ENCODE measurements around the gene RIPOR2.

The RIPOR2 gene

GRCh38 chr6:24822696-24823095 is 113.1 kb downstream of the RIPOR2 start:
- Histone ChIP-seq H4K20me1 (peaks cover 0 to 15% (median 0%) of the 10 kb centered on the region in 11 experiments; a peak in 1 of 22 replicates), H3K36me3 (peaks cover 36 to 99% (median 65%) of the 10 kb centered on the region in 11 experiments), H3K4me3 (no peak overlapping the region), H3K9me3 (replicated peaks in 1 of 11) (no peaks in the 10 kb centered on the region), H3K4me1 (no peaks in the 10 kb centered on the region), H3K27me3 (no peaks in the 10 kb centered on the region), H3K4me2 (no peak overlapping the region), H3K27ac (no peak overlapping the region), H3K9ac (no peak overlapping the region)
- no peak for TF ChIP-seq Cebpa-rat (IDR thresholded peaks at IDR 0.05)

DNA sequence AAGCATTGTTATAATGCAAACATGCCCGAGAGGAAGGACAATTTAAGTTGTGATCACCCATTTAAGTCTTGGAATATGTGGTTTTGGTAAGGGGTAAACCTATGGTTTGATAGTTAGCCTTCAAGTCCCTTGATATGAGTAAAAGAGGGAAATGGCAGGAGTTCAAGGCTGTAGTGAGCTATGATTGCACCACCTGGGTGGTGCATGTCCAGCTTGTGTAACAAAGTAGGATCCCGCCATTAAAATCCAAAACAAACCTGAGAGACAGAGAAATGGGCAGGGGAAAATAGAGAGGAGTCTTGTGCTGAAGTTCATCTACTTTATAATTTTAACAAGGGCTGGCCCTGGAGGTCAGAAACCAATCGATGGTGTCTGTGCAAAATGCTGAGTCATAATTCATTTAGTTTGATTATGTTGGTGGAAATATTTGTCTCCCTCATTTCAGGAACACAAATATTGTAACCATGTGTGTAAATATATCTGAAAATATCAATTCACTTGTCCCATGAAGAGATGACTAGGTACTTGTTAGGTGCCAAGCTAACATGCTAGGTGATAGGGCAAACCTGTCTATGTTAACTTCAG is 113.8 kb downstream of the RIPOR2 start:
- no peaks in the 10 kb centered on the region for H3K27me3 ChIP-seq
- no peak overlapping the region; a peak in 1 of 22 replicates for H3K27ac ChIP-seq
- H3K9ac ChIP-seq, result no peak overlapping the region
- peaks cover 29 to 93% (median 57%) of the 10 kb centered on the region in 11 experiments; a peak in 21 of 22 replicates for H3K36me3 ChIP-seq
- no peak overlapping the region for H3K4me3 ChIP-seq
- peaks cover 0 to 10% (median 0%) of the 10 kb centered on the region in 11 experiments; a peak in 1 of 22 replicates for H4K20me1 ChIP-seq
- no peak overlapping the region for H3K4me2 ChIP-seq
- no peak for TF ChIP-seq Cebpa-rat (IDR thresholded peaks at IDR 0.05)
- no peaks in the 10 kb centered on the region for H3K9me3 ChIP-seq (replicated peaks in 1 of 11)
- H3K4me1 ChIP-seq, result no peaks in the 10 kb centered on the region

DNA sequence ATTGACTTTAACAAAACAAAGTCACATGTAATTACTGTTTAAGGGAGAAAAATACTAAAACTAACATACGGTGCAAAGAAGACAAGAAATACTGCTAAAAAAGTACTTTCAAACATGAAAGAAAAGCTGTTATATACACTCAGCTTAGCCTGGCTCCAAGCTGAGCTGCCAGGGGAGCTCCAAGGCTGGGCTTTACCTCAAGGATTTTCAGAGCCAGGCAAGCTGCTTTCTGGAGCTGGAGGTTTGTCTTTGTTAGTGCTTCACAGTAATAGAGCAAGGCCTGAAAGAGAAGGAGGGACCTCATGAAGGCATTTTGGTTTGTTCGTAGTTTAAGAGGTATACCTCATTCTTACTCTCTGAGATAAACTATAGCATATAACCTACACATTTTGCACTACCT is 117.4 kb downstream of the RIPOR2 start:
- TF ChIP-seq Cebpa-rat (IDR thresholded peaks at IDR 0.05), result no peak
- Histone ChIP-seq H3K4me2 (no peak overlapping the region), H3K4me3 (no peak overlapping the region), H3K9ac (no peak overlapping the region), H3K27ac (no peak overlapping the region), H4K20me1 (peaks cover 0 to 10% (median 0%) of the 10 kb centered on the region in 11 experiments; a peak in 1 of 22 replicates), H3K9me3 (replicated peaks in 1 of 11) (no peaks in the 10 kb centered on the region), H3K4me1 (no peaks in the 10 kb centered on the region), H3K36me3 (peaks cover 18 to 59% (median 34%) of the 10 kb centered on the region in 11 experiments; a peak in 21 of 22 replicates), H3K27me3 (no peaks in the 10 kb centered on the region)

- Histone ChIP-seq H3K27me3 (no peaks in the 10 kb centered on the region), H3K4me1 (no peaks in the 10 kb centered on the region), H3K9me3 (replicated peaks in 1 of 11) (no peaks in the 10 kb centered on the region), H3K4me2 (no peak overlapping the region), H3K27ac (no peak overlapping the region), H3K9ac (no peak overlapping the region), H3K36me3 (peaks cover 30 to 67% (median 47%) of the 10 kb centered on the region in 11 experiments; a peak in 21 of 22 replicates), H4K20me1 (peaks cover 0 to 12% (median 0%) of the 10 kb centered on the region in 11 experiments; a peak in 2 of 22 replicates), H3K4me3 (no peak overlapping the region)
- TF ChIP-seq Cebpa-rat (IDR thresholded peaks at IDR 0.05), result no peak
Observed at GRCh38 chr6:24809728-24810127, 126.0 kb downstream of the RIPOR2 start.

- H3K4me3 ChIP-seq, result no peak overlapping the region
- H3K9me3 ChIP-seq (replicated peaks in 1 of 11), result no peaks in the 10 kb centered on the region
- H3K27me3 ChIP-seq, result no peaks in the 10 kb centered on the region
- H3K4me2 ChIP-seq, result no peak overlapping the region
- H3K27ac ChIP-seq, result no peak overlapping the region
- no peak overlapping the region for H3K9ac ChIP-seq
- H4K20me1 ChIP-seq, result peaks cover 0 to 12% (median 0%) of the 10 kb centered on the region in 11 experiments; a peak in 2 of 22 replicates
- H3K4me1 ChIP-seq, result no peaks in the 10 kb centered on the region
- no peak for TF ChIP-seq Cebpa-rat (IDR thresholded peaks at IDR 0.05)
- peaks cover 30 to 87% (median 55%) of the 10 kb centered on the region in 11 experiments; a peak in 21 of 22 replicates for H3K36me3 ChIP-seq
Observed at GRCh38 chr6:24807584-24807983, 128.2 kb downstream of the RIPOR2 start.

DNA sequence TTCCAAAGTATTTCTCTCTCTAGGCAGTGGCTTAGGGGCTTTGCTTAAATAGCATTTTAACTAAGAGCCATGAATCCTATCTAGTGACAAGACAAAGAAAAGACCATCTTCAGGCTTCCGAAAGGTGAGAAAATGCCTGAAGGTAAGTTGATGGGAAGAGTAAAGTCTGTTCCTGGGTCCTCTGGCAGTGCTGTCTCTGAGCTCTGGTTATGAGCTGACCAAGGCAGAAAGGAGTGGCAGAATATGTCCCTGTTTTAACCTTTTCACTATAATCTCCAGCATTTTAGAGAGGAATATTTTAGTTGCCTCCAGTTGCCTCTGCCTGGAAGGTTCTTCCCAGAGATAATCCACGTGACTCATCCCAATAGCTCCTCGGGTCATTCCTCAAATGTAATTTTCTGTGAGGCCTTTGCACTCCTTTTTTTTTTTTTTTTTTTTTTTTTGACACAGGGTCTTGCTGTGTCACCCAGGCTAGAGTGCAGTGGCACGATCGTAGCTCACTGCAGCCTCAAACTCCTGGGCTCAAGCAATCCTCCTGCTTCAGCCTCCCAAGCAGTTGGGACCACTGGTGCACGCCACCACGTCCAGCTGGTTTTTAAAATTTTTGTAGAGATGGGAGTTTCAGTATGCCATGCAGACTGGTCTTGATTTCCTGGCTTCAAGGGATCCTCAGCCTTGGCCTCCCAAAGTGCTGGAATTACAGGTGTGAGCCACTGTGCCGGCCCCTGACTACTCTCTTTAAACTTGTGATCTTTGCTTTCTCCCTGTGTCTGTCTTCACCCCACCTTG is 133.3 kb downstream of the RIPOR2 start:
- H3K4me1 ChIP-seq, result no peaks in the 10 kb centered on the region
- TF ChIP-seq Cebpa-rat (IDR thresholded peaks at IDR 0.05), result no peak
- H3K4me2 ChIP-seq, result no peak overlapping the region
- no peak overlapping the region for H3K9ac ChIP-seq
- no peak overlapping the region for H3K4me3 ChIP-seq
- no peaks in the 10 kb centered on the region for H3K27me3 ChIP-seq
- H3K27ac ChIP-seq, result no peak overlapping the region
- H3K36me3 ChIP-seq, result peaks cover 11 to 58% (median 27%) of the 10 kb centered on the region in 11 experiments; a peak in 20 of 22 replicates
- peaks cover 0 to 7% (median 0%) of the 10 kb centered on the region in 11 experiments; a peak in 2 of 22 replicates for H4K20me1 ChIP-seq
- no peaks in the 10 kb centered on the region for H3K9me3 ChIP-seq (replicated peaks in 1 of 11)

- no peak for TF ChIP-seq Cebpa-rat (IDR thresholded peaks at IDR 0.05)
- Histone ChIP-seq H3K4me3 (no peak overlapping the region), H4K20me1 (no peaks in the 10 kb centered on the region)
Observed at GRCh38 chr6:24799541-24799915, 136.2 kb downstream of the RIPOR2 start.

GRCh38 chr6:24798740-24799540 is 136.8 kb downstream of the RIPOR2 start, which contains the start of gene ARMH2:
Gene ARMH2 (minus strand): TSS chr6:24798917. CDS start chr6:24798857, 60 bp downstream.
- H3K4me1 ChIP-seq, result no peaks in the 10 kb centered on the region
- peaks cover 0 to 25% (median 6%) of the 10 kb centered on the region in 11 experiments; a peak in 10 of 22 replicates for H3K36me3 ChIP-seq
- no peak within 1 kb of the TSS for H3K4me3 ChIP-seq
- H3K9ac ChIP-seq, result no peak within 1 kb of the TSS
- H3K4me2 ChIP-seq, result no peak within 1 kb of the TSS
- peaks cover 0 to 5% (median 0%) of the 10 kb centered on the region in 11 experiments; a peak in 1 of 22 replicates for H3K9me3 ChIP-seq (replicated peaks in 1 of 11)
- no peaks in the 10 kb centered on the region for H4K20me1 ChIP-seq
- H3K27ac ChIP-seq, result no peak within 1 kb of the TSS
- no peak for TF ChIP-seq Cebpa-rat (IDR thresholded peaks at IDR 0.05)
- no peaks in the 10 kb centered on the region for H3K27me3 ChIP-seq

More at GRCh38 chr6:24799541-24799915, 136.2 kb downstream of the RIPOR2 start:
- H3K4me1 ChIP-seq, result no peaks in the 10 kb centered on the region
- H3K27me3 ChIP-seq, result no peaks in the 10 kb centered on the region
- H3K36me3 ChIP-seq, result peaks cover 0 to 29% (median 8%) of the 10 kb centered on the region in 11 experiments; a peak in 10 of 22 replicates
- H3K27ac ChIP-seq, result no peak overlapping the region
- no peak overlapping the region for H3K9ac ChIP-seq
- H3K4me2 ChIP-seq, result no peak overlapping the region
- H3K9me3 ChIP-seq (replicated peaks in 1 of 11), result peaks cover 0 to 5% (median 0%) of the 10 kb centered on the region in 11 experiments; a peak in 1 of 22 replicates
